Glutamatergic neuron (in vitro differentiated cells): ENCODE measurements around the gene DERA. TPM values are rescaled to one million over a fixed set of nuclear protein-coding genes. Genes with fewer than 3 reads are reported as not detected.
"Not testable (repeated sequence)": the region's sequence is repeated elsewhere in the genome, so short reads cannot be mapped to it uniquely, and the experiment has no call there.

Experiments used
- DNase-seq: peaks from one replicate; pipeline ENCODE4 v3.0.0; 2022
- H3K27ac Mint-ChIP-seq: one replicate; pipeline ENCODE4 v1.8.0; 2020; ENCODE audit warnings: mild to moderate bottlenecking, mixed read lengths, inconsistent platforms; ENCODE audit not compliant: unreplicated experiment
- H3K27me3 Mint-ChIP-seq: one replicate; pipeline ENCODE4 v1.8.0; 2020; ENCODE audit warnings: mild to moderate bottlenecking, moderate library complexity, mixed read lengths, inconsistent platforms; ENCODE audit not compliant: unreplicated experiment
- H3K36me3 Mint-ChIP-seq: one replicate; pipeline ENCODE4 v1.8.0; 2020; ENCODE audit warnings: mild to moderate bottlenecking, mixed read lengths, inconsistent platforms; ENCODE audit not compliant: unreplicated experiment
- H3K4me1 Mint-ChIP-seq: one replicate; pipeline ENCODE4 v1.8.0; 2020; ENCODE audit warnings: mild to moderate bottlenecking, low read depth, mixed read lengths, inconsistent platforms; ENCODE audit not compliant: unreplicated experiment
- H3K4me3 Mint-ChIP-seq: one replicate; pipeline ENCODE4 v1.8.0; 2020; ENCODE audit warnings: mild to moderate bottlenecking, mixed read lengths, inconsistent platforms; ENCODE audit not compliant: unreplicated experiment
- H3K9me3 Mint-ChIP-seq: one replicate; pipeline ENCODE4 v1.8.0; 2020; ENCODE audit warnings: mild to moderate bottlenecking, moderate library complexity, mixed read lengths, inconsistent platforms; ENCODE audit not compliant: unreplicated experiment
- CTCF ChIP-seq: fragments of 200-600 bp; sonication (generic); IDR thresholded peaks from one replicate; pipeline ENCODE4 v1.5.0; 2021; ENCODE audit not compliant: partially characterized antibody, unreplicated experiment
- total RNA-seq: library from RNA; stranded (reverse); fragmentation: NEBNext Ultra II Directional; extraction: Animal tissue kit (Norgen Biotek cat#: 25700); gene quantifications from one replicate; pipeline ENCODE4 v1.2.1, GENCODE V29; 2021; ENCODE audit not compliant: unreplicated experiment

The DERA gene
- total RNA-seq, 1 donor from 2014 or later, result 55.6 TPM

- H3K27ac Mint-ChIP-seq, result no peak overlapping the region
- no peaks in the 10 kb centered on the region for H3K27me3 Mint-ChIP-seq
- DNase-seq, result no peak
- TF ChIP-seq CTCF, result no peak
- H3K4me3 Mint-ChIP-seq, result no peak overlapping the region
- H3K9me3 Mint-ChIP-seq, result peaks cover 2% of the 10 kb centered on the region
- peaks cover 28% of the 10 kb centered on the region for H3K36me3 Mint-ChIP-seq
- H3K4me1 Mint-ChIP-seq, result no peaks in the 10 kb centered on the region
These were observed 137.4 kb downstream of the DERA start for GRCh38 chr12:16048511-16048910.

GRCh38 chr12:16056910-16057309 lies 145.8 kb downstream of the DERA start:
- Mint-ChIP-seq H3K4me1 (no peaks in the 10 kb centered on the region), H3K27me3 (no peaks in the 10 kb centered on the region), H3K27ac (no peak overlapping the region), H3K9me3 (peaks cover 5% of the 10 kb centered on the region), H3K4me3 (no peak overlapping the region), H3K36me3 (peaks cover 16% of the 10 kb centered on the region)
- no peak for DNase-seq
- no peak for TF ChIP-seq CTCF

- DNase-seq, H3K27ac Mint-ChIP-seq, H3K9me3 Mint-ChIP-seq, H3K4me3 Mint-ChIP-seq, H3K27me3 Mint-ChIP-seq, H3K4me1 Mint-ChIP-seq: not testable (repeated sequence)
- peaks cover 15% of the 10 kb centered on the region for H3K36me3 Mint-ChIP-seq
These were observed 146.2 kb downstream of the DERA start for GRCh38 chr12:16057351-16057751.

GRCh38 chr12:16062611-16063010 lies 151.5 kb downstream of the DERA start:
- H3K27me3 Mint-ChIP-seq, result no peaks in the 10 kb centered on the region
- no peak overlapping the region for H3K4me3 Mint-ChIP-seq
- no peak overlapping the region for H3K27ac Mint-ChIP-seq
- TF ChIP-seq CTCF, result no peak
- no peaks in the 10 kb centered on the region for H3K9me3 Mint-ChIP-seq
- DNase-seq, result no peak
- no peaks in the 10 kb centered on the region for H3K36me3 Mint-ChIP-seq
- no peaks in the 10 kb centered on the region for H3K4me1 Mint-ChIP-seq

- Mint-ChIP-seq H3K4me1 (no peaks in the 10 kb centered on the region), H3K4me3 (no peak overlapping the region), H3K27me3 (no peaks in the 10 kb centered on the region), H3K9me3 (no peaks in the 10 kb centered on the region), H3K36me3 (no peaks in the 10 kb centered on the region), H3K27ac (no peak overlapping the region)
- no peak for TF ChIP-seq CTCF
- no peak for DNase-seq
These were observed 152.6 kb downstream of the DERA start for GRCh38 chr12:16063726-16064125.

- no peak for DNase-seq
- Mint-ChIP-seq H3K36me3 (no peaks in the 10 kb centered on the region), H3K4me3 (no peak overlapping the region), H3K4me1 (no peaks in the 10 kb centered on the region), H3K9me3 (no peaks in the 10 kb centered on the region), H3K27ac (no peak overlapping the region), H3K27me3 (no peaks in the 10 kb centered on the region)
- TF ChIP-seq CTCF, result no peak
These were observed 159.0 kb downstream of the DERA start for GRCh38 chr12:16070113-16070512.
